ENCODE measurements around the gene ARHGEF4. TPM values are rescaled to one million over a fixed set of nuclear protein-coding genes. Genes with fewer than 3 reads are reported as not detected.

The ARHGEF4 gene
- total and polyA plus RNA-seq, 10 donors = 0.19 to 0.88 (median 0.46) TPM; not detected in 2

- H3K9me3 ChIP-seq = no peaks in the 10 kb centered on the region
- no peak for TF ChIP-seq CTCF (IDR thresholded peaks at IDR 0.05 in 8 of 11, conservative IDR thresholded peaks at IDR 0.05 in 3 of 11)
- no peak for TF ChIP-seq POLR2AphosphoS5 (IDR thresholded peaks at IDR 0.05)
- no peak for TF ChIP-seq POLR2A (IDR thresholded peaks at IDR 0.05)
- no peak overlapping the region for H3K4me3 ChIP-seq
- peaks cover 0 to 22% (median 13%) of the 10 kb centered on the region in 6 donors for H3K4me1 ChIP-seq
- no peak for DNase-seq
- peaks cover 0 to 43% (median 38%) of the 10 kb centered on the region in 6 donors for H3K36me3 ChIP-seq
- peaks cover 0 to 22% (median 14%) of the 10 kb centered on the region in 7 donors for H3K27me3 ChIP-seq (replicated peaks in 1 of 7)
- 78 to 97% (median 95%) methylated on average over 6 to 11 of the region's 11 CpGs for WGBS, 5 donors
- no peak overlapping the region for H3K27ac ChIP-seq
- intact Hi-C loops (cut with DNase I; ENCODE audit: low total_unique reads) = no loop called here
These were observed 208.0 kb downstream of the ARHGEF4 start for GRCh38 chr2:131044757-131045150.

GRCh38 chr2:131045286-131046027 is 208.7 kb downstream of the ARHGEF4 start:
- Histone ChIP-seq H3K9me3 (no peaks in the 10 kb centered on the region), H3K4me3 (no peak overlapping the region), H3K36me3 (peaks cover 0 to 50% (median 45%) of the 10 kb centered on the region in 6 donors), H3K4me1 (peaks cover 0 to 15% (median 6%) of the 10 kb centered on the region in 6 donors), H3K27ac (no peak overlapping the region), H3K27me3 (replicated peaks in 1 of 7) (peaks cover 0 to 15% (median 7%) of the 10 kb centered on the region in 7 donors)
- no peak for DNase-seq
- intact Hi-C loops (cut with DNase I; ENCODE audit: low total_unique reads) = no loop called here
- no peak for TF ChIP-seq POLR2A (IDR thresholded peaks at IDR 0.05)
- TF ChIP-seq POLR2AphosphoS5 (IDR thresholded peaks at IDR 0.05) = no peak
- no peak for TF ChIP-seq CTCF (IDR thresholded peaks at IDR 0.05 in 8 of 11, conservative IDR thresholded peaks at IDR 0.05 in 3 of 11)
- WGBS, 5 donors = 84 to 95% (median 87%) methylated on average over 6 to 8 of the region's 8 CpGs

- Histone ChIP-seq H3K4me3 (no peak overlapping the region), H3K4me1 (peaks cover 0 to 7% (median under 1%) of the 10 kb centered on the region in 6 donors), H3K36me3 (peaks cover 1 to 59% (median 54%) of the 10 kb centered on the region in 6 donors), H3K27me3 (replicated peaks in 1 of 7) (peaks cover 0 to 7% (median under 1%) of the 10 kb centered on the region in 7 donors), H3K27ac (no peak overlapping the region), H3K9me3 (no peaks in the 10 kb centered on the region)
- DNase-seq = peak; percentile 75
- intact Hi-C loops (cut with DNase I; ENCODE audit: low total_unique reads) = no loop called here
- WGBS, 5 donors = 93 to 96% (median 93%) methylated on average over 29 to 32 of the region's 32 CpGs
- TF ChIP-seq POLR2AphosphoS5 (IDR thresholded peaks at IDR 0.05) (peak in 2 of 3 donors; percentile 3 to 66), CTCF (IDR thresholded peaks at IDR 0.05 in 8 of 11, conservative IDR thresholded peaks at IDR 0.05 in 3 of 11) (no peak), POLR2A (IDR thresholded peaks at IDR 0.05) (no peak)
These were observed 209.6 kb downstream of the ARHGEF4 start for GRCh38 chr2:131046028-131046917.

Data from spleen (tissue), 11 donors.